GM12874 (cell line): ENCODE measurements around the gene CNPY4.

ENCODE experiments used
- CTCF ChIP-seq: IDR thresholded peaks from 2 replicates; pipeline ENCODE4 v1.5.1; 2011; ENCODE audit warnings: low read depth, mild to moderate bottlenecking, control low read depth, low read length, moderate library complexity; ENCODE audit not compliant: insufficient read depth

Gene CNPY4

GRCh38 chr7:100170101-100170897 is 50.9 kb downstream of the CNPY4 start:
- TF ChIP-seq CTCF: no peak

- TF ChIP-seq CTCF: no peak
Observed at GRCh38 chr7:100171087-100171681, 51.8 kb downstream of the CNPY4 start.

- no peak for TF ChIP-seq CTCF
Observed at GRCh38 chr7:100171840-100172239, 52.4 kb downstream of the CNPY4 start.

GRCh38 chr7:100173806-100174495 is 54.5 kb downstream of the CNPY4 start:
- no peak for TF ChIP-seq CTCF

- TF ChIP-seq CTCF: no peak
Observed at GRCh38 chr7:100174582-100174981, 55.1 kb downstream of the CNPY4 start.
